ENCODE results near the gene CGB3.

Gene CGB3

GRCh38 chr19:48989701-48990291, 34.3 kb downstream of the CGB3 start:
- H3K4me1 ChIP-seq (ENCODE audit: control insufficient read depth in 2 of 2, insufficient read depth in 2 of 2, low read length in 2 of 2), result peaks cover 16% of the 10 kb centered on the region in 2 donors
- no peaks in the 10 kb centered on the region for H3K9me3 ChIP-seq (ENCODE audit: control insufficient read depth in 2 of 2, low read length in 2 of 2)
- no peak overlapping the region for H3K4me3 ChIP-seq (ENCODE audit: low read length in 2 of 2)
- no peaks in the 10 kb centered on the region for H3K27me3 ChIP-seq (ENCODE audit: control insufficient read depth in 2 of 2, insufficient read depth in 2 of 2, low read length in 2 of 2)
- H3K9ac ChIP-seq (ENCODE audit: low read depth in 1 of 2, low read length in 2 of 2), result no peak overlapping the region
- no peak overlapping the region for H3K27ac ChIP-seq (ENCODE audit: low read depth in 2 of 2, low read length in 2 of 2)
- peaks cover 13 to 35% of the 10 kb centered on the region in 2 donors for H3K36me3 ChIP-seq (ENCODE audit: control insufficient read depth in 2 of 2, insufficient read depth in 2 of 2, low read length in 2 of 2)

DNA sequence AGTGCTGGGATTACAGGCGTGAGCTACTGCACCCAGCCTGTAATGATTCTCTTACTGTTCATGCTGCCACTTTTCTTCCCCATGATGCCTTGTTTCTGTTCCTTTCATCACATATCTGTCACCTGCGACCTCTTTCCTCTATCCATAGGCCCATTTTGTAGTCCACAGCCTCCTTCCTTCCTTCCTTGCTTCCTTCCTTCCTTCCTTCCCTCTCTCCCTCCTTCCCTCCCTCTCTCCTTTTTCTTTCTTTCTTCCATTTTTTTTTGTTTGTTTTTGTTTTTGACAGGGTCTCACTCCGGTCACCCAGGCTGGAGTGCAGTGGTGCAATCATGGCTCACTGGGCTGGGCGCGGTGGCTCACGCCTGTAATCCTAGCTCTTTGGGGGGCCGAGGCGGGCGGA, 35.3 kb downstream of the CGB3 start:
- Histone ChIP-seq H3K4me1 (ENCODE audit: control insufficient read depth in 2 of 2, insufficient read depth in 2 of 2, low read length in 2 of 2) (peaks cover 10 to 12% of the 10 kb centered on the region in 2 donors), H3K9me3 (ENCODE audit: control insufficient read depth in 2 of 2, low read length in 2 of 2) (no peaks in the 10 kb centered on the region), H3K36me3 (ENCODE audit: control insufficient read depth in 2 of 2, insufficient read depth in 2 of 2, low read length in 2 of 2) (peaks cover 13 to 38% of the 10 kb centered on the region in 2 donors), H3K27me3 (ENCODE audit: control insufficient read depth in 2 of 2, insufficient read depth in 2 of 2, low read length in 2 of 2) (no peaks in the 10 kb centered on the region), H3K4me3 (ENCODE audit: low read length in 2 of 2) (no peak overlapping the region), H3K27ac (ENCODE audit: low read depth in 2 of 2, low read length in 2 of 2) (no peak overlapping the region), H3K9ac (ENCODE audit: low read depth in 1 of 2, low read length in 2 of 2) (no peak overlapping the region)

DNA sequence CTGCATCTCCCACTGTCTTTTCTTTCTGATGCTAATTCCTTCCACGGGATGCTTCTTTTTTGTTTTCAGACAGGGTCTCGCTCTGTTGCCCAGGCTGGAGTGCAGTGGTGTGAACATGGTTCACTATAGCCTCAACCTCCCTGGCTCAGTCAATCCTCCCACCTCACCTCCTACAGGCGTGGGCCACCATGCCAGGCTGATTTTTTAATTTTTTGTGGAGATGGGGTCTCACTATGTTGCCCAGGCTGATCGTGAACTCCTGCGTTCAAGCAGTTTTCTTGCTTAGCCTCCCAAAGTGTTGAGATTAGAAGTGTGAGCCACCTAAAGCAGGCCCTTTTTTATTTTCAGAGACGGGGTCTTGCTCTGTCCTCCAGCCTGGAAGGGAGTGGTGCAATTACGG, 35.8 kb downstream of the CGB3 start:
- no peak overlapping the region for H3K9ac ChIP-seq (ENCODE audit: low read depth in 1 of 2, low read length in 2 of 2)
- peaks cover 13 to 40% of the 10 kb centered on the region in 2 donors for H3K36me3 ChIP-seq (ENCODE audit: control insufficient read depth in 2 of 2, insufficient read depth in 2 of 2, low read length in 2 of 2)
- no peak overlapping the region for H3K4me3 ChIP-seq (ENCODE audit: low read length in 2 of 2)
- H3K4me1 ChIP-seq (ENCODE audit: control insufficient read depth in 2 of 2, insufficient read depth in 2 of 2, low read length in 2 of 2), result peaks cover 10 to 12% of the 10 kb centered on the region in 2 donors
- no peaks in the 10 kb centered on the region for H3K9me3 ChIP-seq (ENCODE audit: control insufficient read depth in 2 of 2, low read length in 2 of 2)
- H3K27me3 ChIP-seq (ENCODE audit: control insufficient read depth in 2 of 2, insufficient read depth in 2 of 2, low read length in 2 of 2), result no peaks in the 10 kb centered on the region
- no peak overlapping the region for H3K27ac ChIP-seq (ENCODE audit: low read depth in 2 of 2, low read length in 2 of 2)

- H3K27ac ChIP-seq (ENCODE audit: low read depth in 2 of 2, low read length in 2 of 2), result no peak overlapping the region
- peaks cover 22 to 47% of the 10 kb centered on the region in 2 donors for H3K36me3 ChIP-seq (ENCODE audit: control insufficient read depth in 2 of 2, insufficient read depth in 2 of 2, low read length in 2 of 2)
- H3K9ac ChIP-seq (ENCODE audit: low read depth in 1 of 2, low read length in 2 of 2), result no peak overlapping the region
Measured at GRCh38 chr19:48987323-48987722, 36.8 kb downstream of the CGB3 start.

DNA sequence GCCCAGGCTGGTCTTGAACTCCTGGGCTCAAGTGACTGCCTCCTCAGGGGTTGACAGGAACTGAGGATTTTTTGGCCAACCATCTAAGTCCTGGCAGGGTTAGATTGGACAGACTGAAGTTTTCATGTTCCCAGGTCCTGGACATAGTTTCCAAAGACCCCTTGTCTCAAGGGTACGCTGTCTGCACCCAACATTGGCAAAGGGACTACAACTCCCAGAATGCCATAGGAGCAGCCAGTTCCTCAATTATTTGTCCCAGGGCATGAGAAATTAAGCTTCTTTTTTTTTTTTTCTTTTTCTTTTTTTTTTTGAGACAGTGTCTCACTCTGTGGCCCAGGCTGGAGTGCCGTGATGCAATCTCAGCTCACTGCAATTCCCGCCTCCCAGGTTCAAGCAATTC, 37.9 kb downstream of the CGB3 start:
- Histone ChIP-seq H3K9ac (ENCODE audit: low read depth in 1 of 2, low read length in 2 of 2) (no peak overlapping the region), H3K36me3 (ENCODE audit: control insufficient read depth in 2 of 2, insufficient read depth in 2 of 2, low read length in 2 of 2) (peaks cover 30 to 55% of the 10 kb centered on the region in 2 donors), H3K4me3 (ENCODE audit: low read length in 2 of 2) (no peak overlapping the region), H3K27ac (ENCODE audit: low read depth in 2 of 2, low read length in 2 of 2) (no peak overlapping the region), H3K27me3 (ENCODE audit: control insufficient read depth in 2 of 2, insufficient read depth in 2 of 2, low read length in 2 of 2) (no peaks in the 10 kb centered on the region), H3K4me1 (ENCODE audit: control insufficient read depth in 2 of 2, insufficient read depth in 2 of 2, low read length in 2 of 2) (peaks cover 0 to 4% of the 10 kb centered on the region in 2 donors), H3K9me3 (ENCODE audit: control insufficient read depth in 2 of 2, low read length in 2 of 2) (no peaks in the 10 kb centered on the region)

More at GRCh38 chr19:48987323-48987722, 36.8 kb downstream of the CGB3 start:
- Histone ChIP-seq H3K4me1 (ENCODE audit: control insufficient read depth in 2 of 2, insufficient read depth in 2 of 2, low read length in 2 of 2) (peaks cover 9 to 12% of the 10 kb centered on the region in 2 donors), H3K27me3 (ENCODE audit: control insufficient read depth in 2 of 2, insufficient read depth in 2 of 2, low read length in 2 of 2) (no peaks in the 10 kb centered on the region), H3K9me3 (ENCODE audit: control insufficient read depth in 2 of 2, low read length in 2 of 2) (no peaks in the 10 kb centered on the region), H3K4me3 (ENCODE audit: low read length in 2 of 2) (no peak overlapping the region)

- H3K27ac ChIP-seq (ENCODE audit: low read depth in 2 of 2, low read length in 2 of 2), result no peak overlapping the region
- no peaks in the 10 kb centered on the region for H3K27me3 ChIP-seq (ENCODE audit: control insufficient read depth in 2 of 2, insufficient read depth in 2 of 2, low read length in 2 of 2)
- peaks cover 0 to 4% of the 10 kb centered on the region in 2 donors for H3K4me1 ChIP-seq (ENCODE audit: control insufficient read depth in 2 of 2, insufficient read depth in 2 of 2, low read length in 2 of 2)
- H3K9me3 ChIP-seq (ENCODE audit: control insufficient read depth in 2 of 2, low read length in 2 of 2), result no peaks in the 10 kb centered on the region
- no peak overlapping the region for H3K4me3 ChIP-seq (ENCODE audit: low read length in 2 of 2)
- H3K36me3 ChIP-seq (ENCODE audit: control insufficient read depth in 2 of 2, insufficient read depth in 2 of 2, low read length in 2 of 2), result peaks cover 30 to 55% of the 10 kb centered on the region in 2 donors
- no peak overlapping the region for H3K9ac ChIP-seq (ENCODE audit: low read depth in 1 of 2, low read length in 2 of 2)
Measured at GRCh38 chr19:48985711-48986110, 38.4 kb downstream of the CGB3 start.

GRCh38 chr19:48982280-48982679, 41.9 kb downstream of the CGB3 start:
- peaks cover 36 to 43% of the 10 kb centered on the region in 2 donors for H3K36me3 ChIP-seq (ENCODE audit: control insufficient read depth in 2 of 2, insufficient read depth in 2 of 2, low read length in 2 of 2)
- no peaks in the 10 kb centered on the region for H3K27me3 ChIP-seq (ENCODE audit: control insufficient read depth in 2 of 2, insufficient read depth in 2 of 2, low read length in 2 of 2)
- H3K27ac ChIP-seq (ENCODE audit: low read depth in 2 of 2, low read length in 2 of 2), result no peak overlapping the region
- H3K9ac ChIP-seq (ENCODE audit: low read depth in 1 of 2, low read length in 2 of 2), result no peak overlapping the region
- no peaks in the 10 kb centered on the region for H3K4me1 ChIP-seq (ENCODE audit: control insufficient read depth in 2 of 2, insufficient read depth in 2 of 2, low read length in 2 of 2)
- H3K9me3 ChIP-seq (ENCODE audit: control insufficient read depth in 2 of 2, low read length in 2 of 2), result no peaks in the 10 kb centered on the region
- H3K4me3 ChIP-seq (ENCODE audit: low read length in 2 of 2), result no peak overlapping the region

DNA sequence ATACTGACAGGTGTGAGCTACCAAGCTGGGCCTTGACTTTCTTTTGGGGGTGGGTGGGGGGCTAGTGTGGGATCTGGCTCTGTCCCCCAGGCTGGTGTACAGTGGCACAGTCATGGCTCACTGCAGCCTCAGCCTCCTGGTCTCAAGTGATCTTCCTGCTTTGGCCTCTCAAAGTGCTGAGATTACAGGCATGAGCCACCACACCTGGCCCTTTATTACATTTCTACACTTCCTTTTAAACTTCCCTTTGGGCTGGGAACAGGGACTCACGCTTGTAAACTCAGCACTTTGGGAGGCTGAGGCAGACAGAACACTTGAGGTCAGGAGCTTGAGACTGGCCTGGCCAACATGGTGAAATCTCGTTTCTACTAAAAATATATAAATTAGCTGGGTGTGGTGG, 47.1 kb downstream of the CGB3 start:
- Histone ChIP-seq H3K4me3 (ENCODE audit: low read length in 2 of 2) (no peak overlapping the region), H3K9ac (ENCODE audit: low read depth in 1 of 2, low read length in 2 of 2) (no peak overlapping the region), H3K9me3 (ENCODE audit: control insufficient read depth in 2 of 2, low read length in 2 of 2) (no peaks in the 10 kb centered on the region), H3K4me1 (ENCODE audit: control insufficient read depth in 2 of 2, insufficient read depth in 2 of 2, low read length in 2 of 2) (no peaks in the 10 kb centered on the region), H3K36me3 (ENCODE audit: control insufficient read depth in 2 of 2, insufficient read depth in 2 of 2, low read length in 2 of 2) (peaks cover 15 to 36% of the 10 kb centered on the region in 2 donors), H3K27me3 (ENCODE audit: control insufficient read depth in 2 of 2, insufficient read depth in 2 of 2, low read length in 2 of 2) (no peaks in the 10 kb centered on the region), H3K27ac (ENCODE audit: low read depth in 2 of 2, low read length in 2 of 2) (no peak overlapping the region)

DNA sequence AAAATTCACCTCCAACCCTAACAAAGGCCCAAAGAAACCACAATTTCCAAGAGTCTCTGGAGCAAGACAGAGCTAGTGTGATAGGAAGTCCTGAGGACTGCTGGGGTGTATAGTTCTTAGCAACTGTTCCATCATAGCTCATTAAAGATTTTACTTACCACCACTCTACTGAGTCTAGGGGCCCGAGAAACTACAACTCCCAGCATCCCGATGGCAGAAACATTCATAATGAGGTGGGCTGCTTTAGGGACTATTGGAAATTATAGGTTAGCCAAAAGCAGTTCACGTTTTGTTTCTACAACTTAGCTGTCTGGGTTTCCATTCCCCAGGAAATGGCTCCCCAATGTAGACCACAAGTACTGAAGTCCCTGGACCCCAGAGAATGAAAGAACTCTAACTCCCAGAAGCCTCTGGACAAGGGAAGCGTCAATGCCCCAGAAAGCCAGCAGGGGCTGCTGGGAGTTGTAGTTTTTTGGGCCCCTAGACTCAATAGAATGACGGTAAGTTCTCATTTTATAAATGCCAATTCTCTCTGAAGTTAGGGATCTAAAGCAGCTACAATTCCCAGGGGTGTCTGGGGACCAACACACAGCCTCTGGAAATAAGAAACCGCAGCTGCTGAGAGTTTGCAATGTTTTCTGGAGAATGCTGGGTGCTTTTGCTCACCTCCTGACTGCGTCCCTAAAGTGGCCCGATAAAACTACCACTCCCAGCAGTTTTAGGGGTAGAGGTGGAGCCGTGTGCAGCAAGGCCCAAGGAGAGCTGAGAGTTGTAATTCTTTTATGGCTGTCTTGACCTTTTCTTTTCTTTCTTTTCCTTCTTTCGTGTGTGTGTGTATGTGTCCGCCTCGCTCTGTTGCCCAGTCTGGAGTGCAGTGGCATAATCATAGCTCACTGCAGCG, 47.9 kb downstream of the CGB3 start:
- no peak overlapping the region for H3K27ac ChIP-seq (ENCODE audit: low read depth in 2 of 2, low read length in 2 of 2)
- H3K36me3 ChIP-seq (ENCODE audit: control insufficient read depth in 2 of 2, insufficient read depth in 2 of 2, low read length in 2 of 2), result peaks cover 9 to 30% of the 10 kb centered on the region in 2 donors
- H3K27me3 ChIP-seq (ENCODE audit: control insufficient read depth in 2 of 2, insufficient read depth in 2 of 2, low read length in 2 of 2), result no peaks in the 10 kb centered on the region
- no peak overlapping the region for H3K9ac ChIP-seq (ENCODE audit: low read depth in 1 of 2, low read length in 2 of 2)
- no peaks in the 10 kb centered on the region for H3K9me3 ChIP-seq (ENCODE audit: control insufficient read depth in 2 of 2, low read length in 2 of 2)
- H3K4me1 ChIP-seq (ENCODE audit: control insufficient read depth in 2 of 2, insufficient read depth in 2 of 2, low read length in 2 of 2), result no peaks in the 10 kb centered on the region
- no peak overlapping the region for H3K4me3 ChIP-seq (ENCODE audit: low read length in 2 of 2)

All from mucosa of rectum (tissue), 2 donors.